C4-2B (cell line): Measurements from ENCODE around the gene ABCB11.

Source experiments
- ZFX ChIP-seq: fragments of 450-650 bp; IDR thresholded peaks from 2 replicates; pipeline ENCODE4 v1.6.1; 2017
- TF ChIP-seq, protein P1 (sequence below): fragments of 450-650 bp; conservative IDR thresholded peaks from 2 replicates; pipeline ENCODE4 v1.5.1; 2017; ENCODE audit warnings: mild to moderate bottlenecking

- TF ChIP-seq, protein P1, sequence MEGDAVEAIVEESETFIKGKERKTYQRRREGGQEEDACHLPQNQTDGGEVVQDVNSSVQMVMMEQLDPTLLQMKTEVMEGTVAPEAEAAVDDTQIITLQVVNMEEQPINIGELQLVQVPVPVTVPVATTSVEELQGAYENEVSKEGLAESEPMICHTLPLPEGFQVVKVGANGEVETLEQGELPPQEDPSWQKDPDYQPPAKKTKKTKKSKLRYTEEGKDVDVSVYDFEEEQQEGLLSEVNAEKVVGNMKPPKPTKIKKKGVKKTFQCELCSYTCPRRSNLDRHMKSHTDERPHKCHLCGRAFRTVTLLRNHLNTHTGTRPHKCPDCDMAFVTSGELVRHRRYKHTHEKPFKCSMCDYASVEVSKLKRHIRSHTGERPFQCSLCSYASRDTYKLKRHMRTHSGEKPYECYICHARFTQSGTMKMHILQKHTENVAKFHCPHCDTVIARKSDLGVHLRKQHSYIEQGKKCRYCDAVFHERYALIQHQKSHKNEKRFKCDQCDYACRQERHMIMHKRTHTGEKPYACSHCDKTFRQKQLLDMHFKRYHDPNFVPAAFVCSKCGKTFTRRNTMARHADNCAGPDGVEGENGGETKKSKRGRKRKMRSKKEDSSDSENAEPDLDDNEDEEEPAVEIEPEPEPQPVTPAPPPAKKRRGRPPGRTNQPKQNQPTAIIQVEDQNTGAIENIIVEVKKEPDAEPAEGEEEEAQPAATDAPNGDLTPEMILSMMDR, result peak; percentile 81
- no peak for TF ChIP-seq ZFX
These were observed 82.4 kb downstream of the ABCB11 start for GRCh38 chr2:168948621-168949212.
